Measurements from ENCODE around the gene SPR. TPM values are rescaled to one million over a fixed set of nuclear protein-coding genes. Genes with fewer than 3 reads are reported as not detected.
A peak's percentile ranks its signal among the peaks of the same experiment; 100 is the strongest.

Gene SPR
- total and polyA plus RNA-seq, 2 of the 13 experiments (the other 11 are each of a cell fraction or from before 2014, with no cell fraction given), result 34.0 to 96.0 TPM

DNA sequence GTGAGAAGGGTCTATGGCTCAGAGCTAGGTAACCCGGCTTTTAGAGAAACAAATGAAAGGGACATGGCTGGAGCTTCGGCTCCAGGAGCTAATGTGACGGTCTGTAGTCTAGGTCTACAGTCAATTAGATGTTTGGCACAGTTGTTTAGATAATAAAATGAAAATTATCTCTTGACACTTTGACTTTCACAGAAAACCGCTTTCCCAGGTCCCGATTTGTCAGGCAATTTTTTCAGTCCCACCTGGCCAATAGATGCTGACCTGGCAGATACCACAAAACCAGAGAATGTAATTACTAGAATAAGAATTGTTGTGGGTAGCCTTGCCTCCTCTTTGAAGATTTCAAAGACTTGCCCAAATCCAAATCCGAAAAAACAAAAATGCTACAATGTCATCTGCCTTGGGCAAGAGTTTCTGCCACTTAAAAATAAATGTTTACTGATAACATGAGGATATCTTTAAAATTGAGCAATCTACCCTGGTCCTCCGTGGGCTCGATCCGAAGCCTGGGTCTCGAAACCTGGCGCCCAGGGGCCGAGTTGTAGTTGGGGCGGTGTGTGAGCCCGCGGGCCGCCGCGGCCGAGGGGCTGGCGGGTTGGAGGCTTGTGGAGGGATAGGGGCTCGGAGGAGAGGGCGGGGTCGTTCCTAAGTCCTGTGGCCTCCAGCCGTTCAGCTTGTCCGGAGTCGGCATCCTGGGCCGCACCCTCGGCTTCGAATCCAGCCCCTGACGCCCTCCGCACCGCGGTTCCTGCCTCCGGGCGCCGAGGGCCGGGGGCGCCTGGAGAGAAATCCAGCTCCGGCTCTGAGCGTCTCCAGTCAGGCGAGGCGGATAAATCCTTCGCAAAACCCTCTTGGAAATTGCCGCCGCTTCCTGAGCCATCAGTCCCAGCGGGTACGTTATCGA lies 32.5 kb downstream of the SPR start:
- intact Hi-C loops (cut with micrococcal nuclease; ENCODE audit: unreplicated experiment), result no loop called here
- ChIA-PET CTCF (ENCODE audit: low intra/inter-chr PET ratio, low total read pairs) (no interaction called here), POLR2A (no interaction called here)
- 80% methylated on average over 48 of the region's 48 CpGs for WGBS (ENCODE audit: low lambda C conversion rate)
- no peaks in the 10 kb centered on the region; the same call in 1 of the 2 replicates for H4K20me1 ChIP-seq (ENCODE audit: insufficient read depth, low read length)
- H3K4me1 ChIP-seq (ENCODE audit: insufficient read depth, low read length), result peaks cover 37% of the 10 kb centered on the region
- no peak overlapping the region for H3K9ac ChIP-seq (ENCODE audit: insufficient read depth, low read depth, low read length)
- ATAC-seq (no peak), FAIRE-seq (no peak), DNase-seq (ENCODE audit: low spot score) (no peak)
- H3K4me2 ChIP-seq (ENCODE audit: low read depth, low read length), result no peak overlapping the region; the same call in 1 of the 2 replicates
- H3K27ac ChIP-seq (ENCODE audit: extremely low read length, insufficient read depth, low read length), result no peak overlapping the region
- in situ Hi-C loops (cut with HindIII; ENCODE audit: extremely low pct_ligation_motif_present, low pct_unique_long_range_greater_than_20kb), result no loop called here
- no peak overlapping the region for H2AFZ ChIP-seq (ENCODE audit: low read length)
- no peak overlapping the region for H3K4me3 ChIP-seq (replicated peaks in 1 of 3; ENCODE audit: insufficient read depth in 1 of 3, low read depth in 2 of 3, low read length in 3 of 3)
- BruUV-seq (replicated peaks), result TSS peak; percentile 49
- H3K36me3 ChIP-seq (replicated peaks in 1 of 2; ENCODE audit: control insufficient read depth in 1 of 2, insufficient read depth in 2 of 2, low read length in 2 of 2), result no peaks in the 10 kb centered on the region
- H3K9me3 ChIP-seq (ENCODE audit: low read length), result no peaks in the 10 kb centered on the region
- peaks cover 10 to 89% of the 10 kb centered on the region in 2 experiments; a peak in 4 of 5 replicates for H3K27me3 ChIP-seq (ENCODE audit: control insufficient read depth in 1 of 2, insufficient read depth in 2 of 2, low read length in 2 of 2)
- H3K79me2 ChIP-seq (ENCODE audit: insufficient read depth, low read length), result no peaks in the 10 kb centered on the region
- TF ChIP-seq HOXA3 (CRISPR knock-in tag; IDR thresholded peaks at IDR 0.05), result no peak
- TF ChIP-seq ZNF570 (CRISPR knock-in tag; IDR thresholded peaks at IDR 0.05; ENCODE audit: borderline replicate concordance), result no peak
- TF ChIP-seq MAFF (IDR thresholded peaks at IDR 0.05; ENCODE audit: low read depth, low read length), result peak; percentile 69
- TF ChIP-seq ZHX1 (CRISPR knock-in tag; IDR thresholded peaks at IDR 0.05; ENCODE audit: low read depth), result no peak
- TF ChIP-seq, protein P1, sequence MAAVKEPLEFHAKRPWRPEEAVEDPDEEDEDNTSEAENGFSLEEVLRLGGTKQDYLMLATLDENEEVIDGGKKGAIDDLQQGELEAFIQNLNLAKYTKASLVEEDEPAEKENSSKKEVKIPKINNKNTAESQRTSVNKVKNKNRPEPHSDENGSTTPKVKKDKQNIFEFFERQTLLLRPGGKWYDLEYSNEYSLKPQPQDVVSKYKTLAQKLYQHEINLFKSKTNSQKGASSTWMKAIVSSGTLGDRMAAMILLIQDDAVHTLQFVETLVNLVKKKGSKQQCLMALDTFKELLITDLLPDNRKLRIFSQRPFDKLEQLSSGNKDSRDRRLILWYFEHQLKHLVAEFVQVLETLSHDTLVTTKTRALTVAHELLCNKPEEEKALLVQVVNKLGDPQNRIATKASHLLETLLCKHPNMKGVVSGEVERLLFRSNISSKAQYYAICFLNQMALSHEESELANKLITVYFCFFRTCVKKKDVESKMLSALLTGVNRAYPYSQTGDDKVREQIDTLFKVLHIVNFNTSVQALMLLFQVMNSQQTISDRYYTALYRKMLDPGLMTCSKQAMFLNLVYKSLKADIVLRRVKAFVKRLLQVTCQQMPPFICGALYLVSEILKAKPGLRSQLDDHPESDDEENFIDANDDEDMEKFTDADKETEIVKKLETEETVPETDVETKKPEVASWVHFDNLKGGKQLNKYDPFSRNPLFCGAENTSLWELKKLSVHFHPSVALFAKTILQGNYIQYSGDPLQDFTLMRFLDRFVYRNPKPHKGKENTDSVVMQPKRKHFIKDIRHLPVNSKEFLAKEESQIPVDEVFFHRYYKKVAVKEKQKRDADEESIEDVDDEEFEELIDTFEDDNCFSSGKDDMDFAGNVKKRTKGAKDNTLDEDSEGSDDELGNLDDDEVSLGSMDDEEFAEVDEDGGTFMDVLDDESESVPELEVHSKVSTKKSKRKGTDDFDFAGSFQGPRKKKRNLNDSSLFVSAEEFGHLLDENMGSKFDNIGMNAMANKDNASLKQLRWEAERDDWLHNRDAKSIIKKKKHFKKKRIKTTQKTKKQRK (IDR thresholded peaks at IDR 0.05; ENCODE audit: low read length), result no peak
- TF ChIP-seq HMG20B (CRISPR knock-in tag; conservative IDR thresholded peaks at IDR 0.05), result no peak
- peak; percentile 83 to 88 for TF ChIP-seq MAFK (conservative IDR thresholded peaks at IDR 0.05 in 1 of 2, IDR thresholded peaks at IDR 0.05 in 1 of 2; ENCODE audit: low read length in 2 of 2)
- TF ChIP-seq SMAD9 (CRISPR knock-in tag; IDR thresholded peaks at IDR 0.05), result no peak
- TF ChIP-seq TFDP1 (CRISPR knock-in tag; IDR thresholded peaks at IDR 0.05; ENCODE audit: borderline replicate concordance), result no peak
- TF ChIP-seq CBX2 (IDR thresholded peaks at IDR 0.05; ENCODE audit: low read depth, low read length), result peak; percentile 80; the same call in 1 of the 2 replicates
- TF ChIP-seq CBX2 (CRISPR knock-in tag; IDR thresholded peaks at IDR 0.05; ENCODE audit: low read depth), result no peak
